H9 (cell line): ENCODE results near the gene SMCO4. TPM values are rescaled to one million over a fixed set of nuclear protein-coding genes. Genes with fewer than 3 reads are reported as not detected.

ENCODE experiments used
- DNase-seq: peaks from one replicate; pipeline ENCODE4 v3.0.0-alpha.2; 2017
- H2AFZ ChIP-seq: one replicate; pipeline ENCODE4 v1.6.1; 2013; ENCODE audit warnings: mild to moderate bottlenecking, low read length, control low read depth, moderate library complexity
- H2AK5ac ChIP-seq: 2 replicates; pipeline ENCODE4 v1.6.1; 2013; ENCODE audit warnings: low read length, control low read depth, mixed read lengths; ENCODE audit not compliant: insufficient read length
- H2BK120ac ChIP-seq: one replicate; pipeline ENCODE4 v1.6.1; 2013; ENCODE audit warnings: low read depth, mild to moderate bottlenecking, low read length, control low read depth, inconsistent platforms; ENCODE audit not compliant: poor library complexity, severe bottlenecking
- H2BK12ac ChIP-seq: 2 replicates; pipeline ENCODE4 v1.6.1; 2013; ENCODE audit warnings: low read length, control low read depth, mixed read lengths, low read depth; ENCODE audit not compliant: insufficient read length
- H2BK15ac ChIP-seq: 2 replicates; pipeline ENCODE4 v1.6.1; 2013; ENCODE audit warnings: low read depth, low read length, control low read depth
- H2BK20ac ChIP-seq: one replicate; pipeline ENCODE4 v1.6.1; 2013; ENCODE audit warnings: low read depth, mild to moderate bottlenecking, low read length, control low read depth, inconsistent platforms; ENCODE audit not compliant: poor library complexity, severe bottlenecking
- H2BK5ac ChIP-seq: 2 replicates; pipeline ENCODE4 v1.6.1; 2013; ENCODE audit warnings: low read length, control low read depth, mixed read lengths; ENCODE audit not compliant: insufficient read length
- H3K14ac ChIP-seq: 2 replicates; pipeline ENCODE4 v1.6.1; 2013; ENCODE audit warnings: low read length, control low read depth; ENCODE audit not compliant: insufficient read depth
- H3K18ac ChIP-seq: 2 replicates; pipeline ENCODE4 v1.6.1; 2013; ENCODE audit warnings: low read depth, mild to moderate bottlenecking, mixed read lengths, low read length, control low read depth; ENCODE audit not compliant: insufficient read length
- H3K23ac ChIP-seq: 2 replicates; pipeline ENCODE4 v1.6.1; 2013; ENCODE audit warnings: low read length, control low read depth, mixed read lengths, low read depth; ENCODE audit not compliant: insufficient read length
- H3K23me2 ChIP-seq: 2 replicates; pipeline ENCODE4 v1.6.1; 2013; ENCODE audit warnings: low read depth, mild to moderate bottlenecking, mixed read lengths, low read length, control low read depth; ENCODE audit not compliant: insufficient read length, poor library complexity, severe bottlenecking
- H3K27ac ChIP-seq: 2 replicates; pipeline ENCODE4 v1.5.1; 2013; ENCODE audit warnings: low read length, control low read depth, mixed read lengths, low read depth; ENCODE audit not compliant: insufficient read length
- H3K27me3 ChIP-seq: 2 replicates; pipeline ENCODE4 v1.6.1; 2013; ENCODE audit warnings: low read length, control low read depth, inconsistent platforms; ENCODE audit not compliant: insufficient read depth
- H3K4ac ChIP-seq: 2 replicates; pipeline ENCODE4 v1.6.1; 2013; ENCODE audit warnings: low read depth, mild to moderate bottlenecking, control low read depth, inconsistent platforms, low read length, moderate library complexity
- H3K4me1 ChIP-seq: 2 replicates; pipeline ENCODE4 v1.6.1; 2013; ENCODE audit warnings: low read length, control low read depth, inconsistent platforms; ENCODE audit not compliant: insufficient read depth
- H3K4me2 ChIP-seq: 2 replicates; pipeline ENCODE4 v1.6.1; 2013; ENCODE audit warnings: low read length, control low read depth, mixed read lengths; ENCODE audit not compliant: insufficient read length, insufficient read depth
- H3K56ac ChIP-seq: 2 replicates; pipeline ENCODE4 v1.6.1; 2013; ENCODE audit warnings: low read depth, mild to moderate bottlenecking, mixed read lengths, low read length, control low read depth; ENCODE audit not compliant: insufficient read length
- H3K79me1 ChIP-seq: 2 replicates; pipeline ENCODE4 v1.6.1; 2013; ENCODE audit warnings: low read depth, mild to moderate bottlenecking, moderate library complexity, low read length, control low read depth, inconsistent platforms; ENCODE audit not compliant: insufficient read depth, poor library complexity, severe bottlenecking
- H3K79me2 ChIP-seq: 2 replicates; pipeline ENCODE4 v1.6.1; 2013; ENCODE audit warnings: low read length, control low read depth, inconsistent platforms; ENCODE audit not compliant: insufficient read depth
- H3K9ac ChIP-seq: 2 replicates; pipeline ENCODE4 v1.6.1; 2013; ENCODE audit warnings: low read length, control low read depth, mixed read lengths; ENCODE audit not compliant: insufficient read length; ENCODE audit errors: extremely low read depth
- H3K9me3 ChIP-seq: one replicate; pipeline ENCODE4 v1.6.1; 2013; ENCODE audit warnings: low read depth, low read length, inconsistent platforms; ENCODE audit not compliant: control insufficient read depth
- H3T11ph ChIP-seq: one replicate; pipeline ENCODE4 v1.6.1; 2013; ENCODE audit warnings: mild to moderate bottlenecking, low read length, control low read depth, inconsistent platforms
- H4K20me1 ChIP-seq: one replicate; pipeline ENCODE4 v1.6.1; 2013; ENCODE audit not compliant: control insufficient read depth, insufficient read length, insufficient read depth
- H4K5ac ChIP-seq: 2 replicates; pipeline ENCODE4 v1.6.1; 2013; ENCODE audit warnings: low read depth, mild to moderate bottlenecking, mixed read lengths, low read length, control low read depth; ENCODE audit not compliant: insufficient read length
- H4K8ac ChIP-seq: replicated peaks from 2 replicates; pipeline ENCODE4 v1.6.1; 2013; ENCODE audit warnings: low read length, control low read depth, mixed read lengths, low read depth; ENCODE audit not compliant: insufficient read length
- H4K91ac ChIP-seq: 2 replicates; pipeline ENCODE4 v1.6.1; 2013; ENCODE audit warnings: low read depth, mild to moderate bottlenecking, moderate library complexity, mixed read lengths, low read length, control low read depth; ENCODE audit not compliant: insufficient read length
- H3K27ac Mint-ChIP-seq, 3 experiments: 2 replicates in 2 of 3; 3 replicates in 1 of 3; pipeline ENCODE4 v1.8.0; 2020 to 2021; ENCODE audit warnings: mixed read lengths in 3 of 3, mild to moderate bottlenecking in 1 of 3, moderate library complexity in 1 of 3
- H3K27me3 Mint-ChIP-seq: 2 replicates; pipeline ENCODE4 v1.8.0; 2021; ENCODE audit warnings: low read depth, mild to moderate bottlenecking, moderate library complexity, mixed read lengths
- H3K36me3 Mint-ChIP-seq, 3 experiments: 2 replicates in 2 of 3; 3 replicates in 1 of 3; pipeline ENCODE4 v1.8.0; 2020 to 2021; ENCODE audit warnings: low read depth in 3 of 3, mixed read lengths in 3 of 3; ENCODE audit not compliant: insufficient read depth in 1 of 3
- H3K4me1 Mint-ChIP-seq, 2 experiments: 2 replicates each; pipeline ENCODE4 v1.8.0; 2020; ENCODE audit warnings: mixed read lengths in 2 of 2
- H3K4me3 Mint-ChIP-seq, 2 experiments: 2 replicates in 1 of 2; 3 replicates in 1 of 2; pipeline ENCODE4 v1.8.0; 2020 to 2021; ENCODE audit warnings: mild to moderate bottlenecking in 2 of 2, mixed read lengths in 2 of 2, moderate library complexity in 1 of 2
- H3K9me3 Mint-ChIP-seq, 2 experiments: 2 replicates in 1 of 2; 3 replicates in 1 of 2; pipeline ENCODE4 v1.8.0; 2020; ENCODE audit warnings: mild to moderate bottlenecking in 2 of 2, mixed read lengths in 2 of 2, moderate library complexity in 1 of 2
- WGBS: extraction: QIAGEN DNeasy Blood & Tissue Kit; methylation state at CpG from one replicate; pipeline ENCODE4 v1.1.7; 2013; ENCODE audit warnings: missing lambda C conversion rate, low lambda C conversion rate, mixed read lengths; ENCODE audit not compliant: insufficient read length; ENCODE audit errors: extremely low coverage; 5-methylcytosine and 5-hydroxymethylcytosine counted together
- total RNA-seq: library from RNA; stranded (reverse); gene quantifications from 2 replicates; pipeline ENCODE4 v1.2.1, GENCODE V29; 2021
- TF ChIP-seq, protein P1 (sequence below): fragments of 200-600 bp; sonication (generic); conservative IDR thresholded peaks from 3 replicates; pipeline ENCODE4 v1.8.0; 2021; ENCODE audit warnings: antibody characterized with exemption, mild to moderate bottlenecking

SMCO4 gene
- total RNA-seq, 1 experiment from 2014 or later = 35.6 TPM

DNA sequence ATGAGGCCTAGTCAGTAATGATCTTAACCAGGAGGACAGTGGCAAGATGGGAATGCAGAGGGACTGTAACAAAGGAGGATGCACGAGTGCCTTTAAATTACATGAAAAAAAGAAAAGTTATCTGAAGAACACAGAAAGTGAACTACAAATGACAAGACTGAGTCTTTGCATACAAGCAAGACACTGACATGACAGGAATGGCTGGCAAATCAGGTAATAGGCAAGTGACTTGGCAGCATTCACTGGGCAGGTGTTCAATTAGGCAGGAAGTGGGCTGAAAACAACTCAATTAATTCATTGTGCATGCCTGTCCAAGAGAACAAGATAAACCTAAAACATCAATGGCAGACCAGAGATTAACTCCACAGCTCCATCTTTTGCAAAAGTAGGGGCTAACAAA is 24.0 kb downstream of the SMCO4 start:
- H3K36me3 Mint-ChIP-seq = peaks cover 0 to 3% (median 0%) of the 10 kb centered on the region in 3 experiments; a peak in 2 of 7 replicates
- Histone ChIP-seq H2BK12ac (no peak overlapping the region), H2AFZ (no peak overlapping the region), H3K14ac (no peak overlapping the region), H2BK20ac (no peak overlapping the region), H3K23ac (no peak overlapping the region), H3K79me2 (peaks cover 4% of the 10 kb centered on the region; the same call in 1 of the 2 replicates), H3K27ac (no peak overlapping the region), H2BK5ac (no peak overlapping the region), H3K79me1 (no peaks in the 10 kb centered on the region), H3K9ac (no peak overlapping the region), H4K5ac (no peak overlapping the region), H4K8ac (no peak overlapping the region), H2AK5ac (no peak overlapping the region), H3T11ph (no peak overlapping the region), H3K56ac (no peak overlapping the region), H3K4me1 (peaks cover 8% of the 10 kb centered on the region; the same call in 1 of the 2 replicates), H2BK15ac (no peak overlapping the region), H4K91ac (no peak overlapping the region), H3K27me3 (no peaks in the 10 kb centered on the region), H3K23me2 (no peaks in the 10 kb centered on the region), H4K20me1 (peaks cover 3% of the 10 kb centered on the region), H3K4me2 (no peak overlapping the region), H3K9me3 (no peaks in the 10 kb centered on the region), H3K18ac (no peak overlapping the region), H2BK120ac (no peak overlapping the region), H3K4ac (no peak overlapping the region)
- H3K27ac Mint-ChIP-seq = peak overlapping the region in 1 of 3 experiments; percentile 20; a peak in 1 of 7 replicates
- no peak for DNase-seq
- TF ChIP-seq, protein P1, sequence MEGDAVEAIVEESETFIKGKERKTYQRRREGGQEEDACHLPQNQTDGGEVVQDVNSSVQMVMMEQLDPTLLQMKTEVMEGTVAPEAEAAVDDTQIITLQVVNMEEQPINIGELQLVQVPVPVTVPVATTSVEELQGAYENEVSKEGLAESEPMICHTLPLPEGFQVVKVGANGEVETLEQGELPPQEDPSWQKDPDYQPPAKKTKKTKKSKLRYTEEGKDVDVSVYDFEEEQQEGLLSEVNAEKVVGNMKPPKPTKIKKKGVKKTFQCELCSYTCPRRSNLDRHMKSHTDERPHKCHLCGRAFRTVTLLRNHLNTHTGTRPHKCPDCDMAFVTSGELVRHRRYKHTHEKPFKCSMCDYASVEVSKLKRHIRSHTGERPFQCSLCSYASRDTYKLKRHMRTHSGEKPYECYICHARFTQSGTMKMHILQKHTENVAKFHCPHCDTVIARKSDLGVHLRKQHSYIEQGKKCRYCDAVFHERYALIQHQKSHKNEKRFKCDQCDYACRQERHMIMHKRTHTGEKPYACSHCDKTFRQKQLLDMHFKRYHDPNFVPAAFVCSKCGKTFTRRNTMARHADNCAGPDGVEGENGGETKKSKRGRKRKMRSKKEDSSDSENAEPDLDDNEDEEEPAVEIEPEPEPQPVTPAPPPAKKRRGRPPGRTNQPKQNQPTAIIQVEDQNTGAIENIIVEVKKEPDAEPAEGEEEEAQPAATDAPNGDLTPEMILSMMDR = no peak
- peaks cover 53% of the 10 kb centered on the region in 2 experiments for H3K4me1 Mint-ChIP-seq
- H3K9me3 Mint-ChIP-seq = no peaks in the 10 kb centered on the region
- no CpG with 5 or more reads among the region's 1 CpG for WGBS
- H3K27me3 Mint-ChIP-seq = no peaks in the 10 kb centered on the region
- no peak overlapping the region for H3K4me3 Mint-ChIP-seq
